ENCODE measurements around the gene PPP6R3.

The PPP6R3 gene

GRCh38 chr11:68560216-68560615 is 99.7 kb downstream of the PPP6R3 start:
- no peak for DNase-seq (ENCODE audit: low spot score)

- DNase-seq (ENCODE audit: low spot score), result no peak
Measured at GRCh38 chr11:68563454-68563853, 102.9 kb downstream of the PPP6R3 start.

GRCh38 chr11:68564261-68564660 is 103.7 kb downstream of the PPP6R3 start:
- DNase-seq (ENCODE audit: low spot score), result no peak

- no peak for DNase-seq (ENCODE audit: low spot score)
Measured at GRCh38 chr11:68565768-68566167, 105.2 kb downstream of the PPP6R3 start.

GRCh38 chr11:68567553-68567952 is 107.0 kb downstream of the PPP6R3 start:
- no peak for DNase-seq (ENCODE audit: low spot score)

- DNase-seq (ENCODE audit: low spot score), result no peak
Measured at GRCh38 chr11:68569357-68569756, 108.8 kb downstream of the PPP6R3 start.

- DNase-seq (ENCODE audit: low spot score), result no peak
Measured at GRCh38 chr11:68570691-68571090, 110.1 kb downstream of the PPP6R3 start.

GRCh38 chr11:68574308-68574707 is 113.8 kb downstream of the PPP6R3 start:
- DNase-seq (ENCODE audit: low spot score), result peak; percentile 18

GRCh38 chr11:68575025-68575665 is 114.6 kb downstream of the PPP6R3 start:
- DNase-seq (ENCODE audit: low spot score), result no peak

GRCh38 chr11:68579455-68579854 is 118.9 kb downstream of the PPP6R3 start:
- no peak for DNase-seq (ENCODE audit: low spot score)

- no peak for DNase-seq (ENCODE audit: low spot score)
Measured at GRCh38 chr11:68581439-68581838, 120.9 kb downstream of the PPP6R3 start.

GRCh38 chr11:68581901-68582300 is 121.3 kb downstream of the PPP6R3 start:
- DNase-seq (ENCODE audit: low spot score), result no peak

- DNase-seq (ENCODE audit: low spot score), result no peak
Measured at GRCh38 chr11:68582416-68583040, 122.0 kb downstream of the PPP6R3 start.

GRCh38 chr11:68583041-68583446 is 122.5 kb downstream of the PPP6R3 start:
- peak; percentile 12 for DNase-seq (ENCODE audit: low spot score)

- DNase-seq (ENCODE audit: low spot score), result peak; percentile 12
Measured at GRCh38 chr11:68584097-68584496, 123.5 kb downstream of the PPP6R3 start.

GRCh38 chr11:68584991-68585524 is 124.5 kb downstream of the PPP6R3 start:
- no peak for DNase-seq (ENCODE audit: low spot score)

GRCh38 chr11:68589547-68590216 is 129.1 kb downstream of the PPP6R3 start:
- DNase-seq (ENCODE audit: low spot score), result no peak

GRCh38 chr11:68591719-68592118 is 131.2 kb downstream of the PPP6R3 start:
- DNase-seq (ENCODE audit: low spot score), result no peak

GRCh38 chr11:68593441-68593840 is 132.9 kb downstream of the PPP6R3 start:
- no peak for DNase-seq (ENCODE audit: low spot score)

GRCh38 chr11:68594123-68594522 is 133.6 kb downstream of the PPP6R3 start:
- DNase-seq (ENCODE audit: low spot score), result no peak

- DNase-seq (ENCODE audit: low spot score), result no peak
Measured at GRCh38 chr11:68596231-68596630, 135.7 kb downstream of the PPP6R3 start.

GRCh38 chr11:68598816-68599653 is 138.5 kb downstream of the PPP6R3 start:
- peak; percentile 40 for DNase-seq (ENCODE audit: low spot score)
